ENCODE results near the gene DCAF6.
"Not testable (repeated sequence)": the region's sequence is repeated elsewhere in the genome, so short reads cannot be mapped to it uniquely, and the experiment has no call there.

Gene DCAF6

GRCh38 chr1:167924102-167924501 is 12.4 kb upstream of the DCAF6 start:
- no peak for DNase-seq

GRCh38 chr1:167924543-167925231 is 11.8 kb upstream of the DCAF6 start:
- DNase-seq = no peak

GRCh38 chr1:167926486-167926997 is 9.9 kb upstream of the DCAF6 start:
- no peak for DNase-seq

GRCh38 chr1:167927046-167927754 is 9.3 kb upstream of the DCAF6 start:
- no peak for DNase-seq

GRCh38 chr1:167928457-167928852 is 8.0 kb upstream of the DCAF6 start:
- DNase-seq = no peak

- not testable (repeated sequence) for DNase-seq
These were observed 7.6 kb upstream of the DCAF6 start for GRCh38 chr1:167928919-167929318.

GRCh38 chr1:167929725-167930124 is 6.8 kb upstream of the DCAF6 start:
- DNase-seq = no peak

GRCh38 chr1:167933788-167934187 is 2.7 kb upstream of the DCAF6 start:
- DNase-seq = no peak

GRCh38 chr1:167934426-167935215 is 1.9 kb upstream of the DCAF6 start:
- no peak for DNase-seq

- DNase-seq = peak; percentile 26
These were observed 1.0 kb upstream of the DCAF6 start for GRCh38 chr1:167935216-167936067.

GRCh38 chr1:167936930-167937708 is 636 bp downstream of the DCAF6 start, which contains the start of gene MPC2:
Gene MPC2 (minus strand): TSS chr1:167937072. CDS start chr1:167935841, 1,231 bp downstream.
- DNase-seq = peak; percentile 68

GRCh38 chr1:167937709-167938010 is 1.2 kb downstream of the DCAF6 start:
- no peak for DNase-seq

- no peak for DNase-seq
These were observed 1.7 kb downstream of the DCAF6 start for GRCh38 chr1:167938080-167938636.

- no peak for DNase-seq
These were observed 3.8 kb downstream of the DCAF6 start for GRCh38 chr1:167940264-167940663.

- no peak for DNase-seq
These were observed 7.1 kb downstream of the DCAF6 start for GRCh38 chr1:167943541-167943940.

GRCh38 chr1:167947733-167948132 is 11.2 kb downstream of the DCAF6 start:
- no peak for DNase-seq

GRCh38 chr1:167949785-167950184 is 13.3 kb downstream of the DCAF6 start:
- DNase-seq = no peak

- DNase-seq = no peak
These were observed 14.1 kb downstream of the DCAF6 start for GRCh38 chr1:167950569-167950968.

GRCh38 chr1:167955915-167956314 is 19.4 kb downstream of the DCAF6 start:
- DNase-seq = no peak

- no peak for DNase-seq
These were observed 21.2 kb downstream of the DCAF6 start for GRCh38 chr1:167957710-167958109.

GRCh38 chr1:167964646-167965045 is 28.2 kb downstream of the DCAF6 start:
- no peak for DNase-seq

Data from CD4-positive, alpha-beta T cell treated with Interleukin-6 for 4 hours (primary cell).